Tibial artery (tissue), 4 donors: ENCODE data around the gene CATSPERB.
"Not testable (repeated sequence)": the region's sequence is repeated elsewhere in the genome, so short reads cannot be mapped to it uniquely, and the experiment has no call there.

Experiments used
- DNase-seq, 2 donors: peaks; one replicate each; pipeline ENCODE4 v3.0.0-alpha.2; 2019
- H3K27ac ChIP-seq, 2 donors: fragments of 200-600 bp; sonication (generic) in 1 of 2; 1 replicate in 1 of 2; 2 replicates in 1 of 2; pipeline ENCODE4 v1.5.1; 2018 to 2019; ENCODE audit warnings: mild to moderate bottlenecking in 1 of 2
- H3K27me3 ChIP-seq, 2 donors: fragments of 200-600 bp; sonication (generic) in 1 of 2; one replicate each; pipeline versions ENCODE4 v1.5.1 to v1.6.0; 2016 to 2019
- H3K36me3 ChIP-seq, 3 donors: fragments of 200-600 bp; sonication (generic) in 2 of 3; one replicate each; pipeline ENCODE4 v1.5.1; 2016 to 2019; ENCODE audit warnings: mild to moderate bottlenecking in 2 of 3
- H3K4me1 ChIP-seq, 4 donors: fragments of 200-600 bp; sonication (generic) in 2 of 4; 1 replicate in 3 of 4; 2 replicates in 1 of 4; pipeline ENCODE4 v1.5.1; 2016 to 2019
- H3K4me3 ChIP-seq, 2 donors: fragments of 200-600 bp; sonication (generic) in 1 of 2; 1 replicate in 1 of 2; 2 replicates in 1 of 2; pipeline ENCODE4 v1.5.1; 2018 to 2019; ENCODE audit warnings: mild to moderate bottlenecking in 2 of 2
- H3K9me3 ChIP-seq, 3 donors: fragments of 200-600 bp; sonication (generic) in 1 of 3; one replicate each; pipeline ENCODE4 v1.5.1; 2016 to 2019
- intact Hi-C: fragments of 100-400 bp; cut with DNase I; formaldehyde crosslinking; loops from one replicate; pipeline ENCODE4 v1.15.0; 2023; ENCODE audit warnings: low total_unique reads
- TF ChIP-seq, protein P1 (sequence below), 2 experiments: fragments of 200-600 bp in 1 of 2; fragments of 450-650 bp in 1 of 2; IDR thresholded peaks; one replicate each; pipeline ENCODE4 v1.5.1; 2017 to 2019; ENCODE audit warnings: antibody characterized with exemption in 2 of 2, mild to moderate bottlenecking in 1 of 2, moderate library complexity in 1 of 2

The CATSPERB gene

DNA sequence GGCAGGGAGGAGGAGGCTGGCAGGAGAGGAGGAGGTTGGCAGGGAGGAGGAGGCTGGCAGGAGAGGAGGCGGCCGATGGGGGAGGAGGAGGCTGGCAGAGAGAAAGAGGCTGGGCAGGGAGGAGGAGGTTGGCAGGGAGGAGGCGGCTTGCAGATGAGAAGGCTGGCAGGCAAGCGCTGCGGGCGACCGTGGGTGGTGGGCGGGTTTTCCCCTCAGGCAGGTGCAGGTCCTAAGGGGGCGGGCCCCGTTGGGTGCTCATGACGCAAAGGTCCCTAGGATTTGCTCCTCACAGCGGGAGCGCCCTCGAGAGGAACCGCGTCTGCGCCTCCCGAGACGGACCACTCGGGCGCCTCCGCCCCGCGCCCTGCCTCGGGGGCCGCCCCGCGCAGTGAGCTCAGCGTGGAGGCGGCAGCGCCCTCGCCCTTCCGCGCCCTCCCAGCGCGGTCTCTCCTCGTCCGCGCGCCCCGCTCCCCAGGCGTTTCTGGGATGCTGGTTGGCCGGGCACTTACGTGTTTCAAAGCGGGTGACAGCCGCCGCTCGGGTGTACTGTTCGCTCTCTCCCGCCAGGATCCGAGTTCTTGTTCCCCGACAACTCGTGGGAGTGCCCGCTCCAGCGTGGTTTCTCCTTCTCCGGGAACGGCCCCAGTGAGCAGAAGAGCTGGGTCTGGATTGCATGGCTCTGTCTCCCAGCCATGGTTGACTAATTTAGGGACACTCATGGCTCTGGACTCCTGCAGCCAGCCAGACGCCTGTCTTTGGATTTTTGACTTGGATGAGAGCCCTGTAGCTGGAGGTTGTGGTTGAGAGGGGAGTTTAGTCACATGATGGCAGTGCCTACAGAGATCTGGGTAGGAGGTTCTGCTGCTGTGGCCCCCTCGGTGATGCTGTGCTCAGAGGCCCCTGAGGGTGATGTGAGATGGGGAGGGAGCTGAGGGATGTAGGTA lies 157.7 kb downstream of the CATSPERB start:
- Histone ChIP-seq H3K4me3 (peak overlapping the region; percentile 49 to 75), H3K27me3 (no peaks in the 10 kb centered on the region), H3K9me3 (peaks cover 0 to 6% (median 0%) of the 10 kb centered on the region in 3 donors), H3K4me1 (peaks cover 0 to 15% (median 3%) of the 10 kb centered on the region in 4 donors), H3K36me3 (no peaks in the 10 kb centered on the region), H3K27ac (peak overlapping the region; percentile 74 to 80)
- TF ChIP-seq, protein P1, sequence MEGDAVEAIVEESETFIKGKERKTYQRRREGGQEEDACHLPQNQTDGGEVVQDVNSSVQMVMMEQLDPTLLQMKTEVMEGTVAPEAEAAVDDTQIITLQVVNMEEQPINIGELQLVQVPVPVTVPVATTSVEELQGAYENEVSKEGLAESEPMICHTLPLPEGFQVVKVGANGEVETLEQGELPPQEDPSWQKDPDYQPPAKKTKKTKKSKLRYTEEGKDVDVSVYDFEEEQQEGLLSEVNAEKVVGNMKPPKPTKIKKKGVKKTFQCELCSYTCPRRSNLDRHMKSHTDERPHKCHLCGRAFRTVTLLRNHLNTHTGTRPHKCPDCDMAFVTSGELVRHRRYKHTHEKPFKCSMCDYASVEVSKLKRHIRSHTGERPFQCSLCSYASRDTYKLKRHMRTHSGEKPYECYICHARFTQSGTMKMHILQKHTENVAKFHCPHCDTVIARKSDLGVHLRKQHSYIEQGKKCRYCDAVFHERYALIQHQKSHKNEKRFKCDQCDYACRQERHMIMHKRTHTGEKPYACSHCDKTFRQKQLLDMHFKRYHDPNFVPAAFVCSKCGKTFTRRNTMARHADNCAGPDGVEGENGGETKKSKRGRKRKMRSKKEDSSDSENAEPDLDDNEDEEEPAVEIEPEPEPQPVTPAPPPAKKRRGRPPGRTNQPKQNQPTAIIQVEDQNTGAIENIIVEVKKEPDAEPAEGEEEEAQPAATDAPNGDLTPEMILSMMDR (IDR thresholded peaks at IDR 0.05) = no peak
- DNase-seq = peak; percentile 39 to 92
- intact Hi-C loops = no loop called here

DNA sequence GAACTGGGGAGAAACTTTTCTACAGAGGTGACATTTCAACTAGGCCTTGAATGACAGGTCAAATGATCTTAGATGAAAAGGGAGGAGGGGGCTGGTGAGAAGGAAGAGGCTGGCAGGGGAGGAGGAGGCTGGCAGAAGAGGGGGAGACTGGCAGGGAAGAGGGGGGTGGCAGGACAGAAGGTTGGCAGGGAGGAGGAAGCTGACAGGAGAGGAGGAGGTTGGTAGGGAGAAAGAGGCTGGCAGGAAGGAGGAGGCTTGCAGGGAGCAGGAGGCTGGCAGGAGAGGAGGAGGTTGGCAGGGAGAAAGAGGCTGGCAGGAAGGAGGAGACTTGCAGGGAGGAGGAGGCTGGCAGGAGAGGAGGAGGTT lies 158.4 kb downstream of the CATSPERB start:
- Histone ChIP-seq H3K36me3 (no peaks in the 10 kb centered on the region), H3K4me3 (peak overlapping the region; percentile 49 to 75), H3K4me1 (peaks cover 0 to 15% (median 3%) of the 10 kb centered on the region in 4 donors), H3K27me3 (no peaks in the 10 kb centered on the region), H3K9me3 (peaks cover 0 to 6% (median 0%) of the 10 kb centered on the region in 3 donors), H3K27ac (peak overlapping the region; percentile 74 to 80)
- no peak for DNase-seq
- intact Hi-C loops = no loop called here
- TF ChIP-seq, protein P1 (IDR thresholded peaks at IDR 0.05) = no peak

DNA sequence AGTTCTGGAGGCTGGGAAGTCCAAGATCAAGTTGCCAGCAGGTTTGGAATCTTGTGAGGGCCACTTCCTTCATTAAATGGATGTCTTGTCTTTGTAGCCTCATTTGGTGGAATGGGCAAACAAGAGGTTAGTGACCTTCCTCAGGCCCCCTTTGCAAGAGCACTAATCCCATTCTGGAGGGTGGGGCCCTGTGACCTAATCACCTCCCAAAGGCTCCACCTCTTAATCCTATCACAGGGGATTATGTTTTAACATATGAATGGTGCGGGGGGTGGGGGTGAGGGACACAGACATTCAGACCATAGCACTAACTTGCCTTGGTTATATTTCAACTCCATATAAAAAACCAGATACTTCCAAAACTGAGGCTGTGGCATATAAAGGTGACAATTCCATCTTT lies 161.9 kb downstream of the CATSPERB start:
- Histone ChIP-seq H3K36me3 (no peaks in the 10 kb centered on the region), H3K4me3 (no peak overlapping the region), H3K9me3 (no peaks in the 10 kb centered on the region), H3K27ac (no peak overlapping the region), H3K27me3 (no peaks in the 10 kb centered on the region), H3K4me1 (peaks cover 0 to 15% (median 3%) of the 10 kb centered on the region in 4 donors)
- no peak for DNase-seq
- intact Hi-C loops = no loop called here
- TF ChIP-seq, protein P1 (IDR thresholded peaks at IDR 0.05) = no peak

DNA sequence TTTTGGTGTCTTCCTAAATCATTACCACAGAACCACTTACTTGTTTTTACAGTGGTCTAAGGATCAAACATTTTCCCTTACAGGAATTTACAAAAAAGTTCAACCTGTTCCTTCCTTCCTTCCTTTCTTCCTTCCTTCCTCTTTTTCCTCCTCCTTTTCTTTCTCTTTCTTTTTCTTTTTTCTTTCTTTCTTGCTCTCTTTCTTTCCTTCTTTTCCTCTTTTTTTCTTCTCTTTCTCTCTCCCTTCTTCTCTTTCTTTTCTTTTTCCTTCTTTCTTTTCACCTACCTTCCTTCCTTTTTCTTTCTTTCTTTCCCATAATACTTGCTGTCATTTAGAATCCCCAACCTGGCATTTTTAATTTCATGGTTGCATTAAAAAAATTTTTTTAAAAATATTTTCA lies 162.6 kb downstream of the CATSPERB start:
- Histone ChIP-seq H3K36me3 (no peaks in the 10 kb centered on the region), H3K27me3 (no peaks in the 10 kb centered on the region), H3K4me3 (no peak overlapping the region), H3K27ac (no peak overlapping the region), H3K9me3 (no peaks in the 10 kb centered on the region), H3K4me1 (peaks cover 0 to 10% (median 0%) of the 10 kb centered on the region in 4 donors)
- DNase-seq = no peak
- TF ChIP-seq, protein P1 (IDR thresholded peaks at IDR 0.05) = no peak
- intact Hi-C loops = no loop called here

DNA sequence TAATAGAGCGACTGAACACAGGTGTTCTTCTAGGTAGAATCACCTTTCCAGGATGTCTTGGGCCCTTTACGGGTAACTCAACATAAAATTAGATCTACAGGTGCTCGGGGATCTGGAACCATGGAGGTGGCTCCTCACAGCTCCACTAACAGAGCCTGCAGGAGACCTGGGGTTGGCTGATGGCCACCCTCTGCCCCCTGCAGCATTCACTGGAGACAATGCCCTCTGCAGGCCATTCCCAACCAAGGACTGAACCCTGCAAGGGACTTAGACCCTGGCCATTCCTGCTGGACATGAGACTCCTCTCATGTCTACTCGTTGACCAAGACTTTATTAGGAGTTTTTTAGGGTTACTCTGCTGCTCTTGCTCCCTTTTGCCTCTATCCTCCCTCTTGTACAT lies 163.3 kb downstream of the CATSPERB start:
- H3K36me3 ChIP-seq = no peaks in the 10 kb centered on the region
- H3K27me3 ChIP-seq = no peaks in the 10 kb centered on the region
- no peak for DNase-seq
- H3K4me1 ChIP-seq = peaks cover 0 to 3% (median 0%) of the 10 kb centered on the region in 4 donors
- no peak overlapping the region for H3K27ac ChIP-seq
- no peaks in the 10 kb centered on the region for H3K9me3 ChIP-seq
- TF ChIP-seq, protein P1 (IDR thresholded peaks at IDR 0.05) = no peak
- no peak overlapping the region for H3K4me3 ChIP-seq
- intact Hi-C loops = no loop called here

DNA sequence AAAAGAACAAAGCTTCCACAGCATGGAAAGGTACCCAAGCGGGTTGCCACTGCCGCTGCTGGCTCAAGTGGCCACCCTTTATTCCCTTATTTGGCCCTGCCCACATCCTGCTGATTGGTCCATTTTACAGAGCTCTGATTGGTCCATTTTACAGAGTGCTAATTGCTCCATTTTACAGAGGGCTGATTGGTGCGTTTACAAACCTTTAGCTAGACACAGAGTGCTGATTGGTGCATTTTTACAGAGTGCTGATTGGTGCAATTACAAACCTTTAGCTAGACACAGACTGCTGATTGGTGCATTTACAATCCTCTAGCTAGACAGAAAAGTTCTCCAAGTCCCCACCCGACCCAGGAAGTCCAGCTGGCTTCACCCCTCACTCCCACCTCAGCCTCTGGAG lies 164.1 kb downstream of the CATSPERB start:
- H3K4me3 ChIP-seq, DNase-seq, H3K4me1 ChIP-seq, H3K36me3 ChIP-seq, H3K27ac ChIP-seq, intact Hi-C loops, H3K27me3 ChIP-seq, H3K9me3 ChIP-seq: not testable (repeated sequence)
